B cell (primary cell): ENCODE data around the gene GRID2. TPM values are rescaled to one million over a fixed set of nuclear protein-coding genes. Genes with fewer than 3 reads are reported as not detected.

Experiments used
- ATAC-seq: fragments of 200-7000 bp; cut with Tn5 transposase; one replicate; pipeline ENCODE4 v1.10.0; 2021; ENCODE audit warnings: low read depth, mild to moderate bottlenecking, moderate number of reproducible peaks, moderate library complexity
- CTCF ChIA-PET: fragments of 350-600 bp; sonication (Branson Sonifier 250); formaldehyde crosslinking; loops from one replicate; lab custom pipeline; 2021; ENCODE audit warnings: antibody characterized with exemption, inconsistent platforms; lab: Charles Lee
- POLR2A ChIA-PET: fragments of 350-600 bp; sonication (Branson Sonifier 250); formaldehyde crosslinking; loops from one replicate; lab custom pipeline; 2021; ENCODE audit warnings: antibody characterized with exemption; lab: Charles Lee
- DNase-seq: peaks from one replicate; pipeline ENCODE4 v3.0.0; 2013
- H2AFZ ChIP-seq: 2 replicates; pipeline ENCODE4 v1.6.1; 2012; ENCODE audit warnings: mild to moderate bottlenecking, low read depth, low read length; ENCODE audit not compliant: insufficient read depth, poor library complexity, severe bottlenecking
- H3K27ac ChIP-seq, 2 donors: 1 replicate in 1 of 2; 2 replicates in 1 of 2; pipeline ENCODE4 v1.5.1; 2012 to 2013; ENCODE audit warnings: low read length in 2 of 2, mild to moderate bottlenecking in 2 of 2, moderate library complexity in 1 of 2
- H3K27me3 ChIP-seq, 4 experiments: fragments of 200-600 bp in 1 of 4; sonication (generic) in 1 of 4; replicated peaks in 1 of 4; 1 replicate in 2 of 4; 2 replicates in 2 of 4; pipeline versions ENCODE4 v1.6.1 to v1.7.0; 2013 to 2016; ENCODE audit warnings: low read length in 3 of 4, mild to moderate bottlenecking in 2 of 4, mixed read lengths in 1 of 4, moderate library complexity in 1 of 4; ENCODE audit not compliant: insufficient read depth in 4 of 4, control insufficient read depth in 3 of 4; ENCODE audit errors: control extremely low read depth in 1 of 4
- H3K36me3 ChIP-seq, 2 experiments: replicated peaks in 1 of 2; 1 replicate in 1 of 2; 2 replicates in 1 of 2; pipeline versions ENCODE4 v1.6.1 to v1.7.1; 2013; ENCODE audit warnings: low read length in 1 of 2; ENCODE audit not compliant: insufficient read depth in 2 of 2, control insufficient read depth in 1 of 2; ENCODE audit errors: control extremely low read depth in 1 of 2, extremely low read depth in 1 of 2
- H3K4me1 ChIP-seq, 2 donors: fragments of 200-600 bp in 1 of 2; sonication (generic) in 1 of 2; 1 replicate in 1 of 2; 2 replicates in 1 of 2; pipeline versions ENCODE4 v1.5.1 to v1.6.1; 2013 to 2017; ENCODE audit warnings: low read length in 2 of 2; ENCODE audit not compliant: control insufficient read depth in 2 of 2, insufficient read depth in 2 of 2
- H3K4me2 ChIP-seq: replicated peaks from 2 replicates; pipeline ENCODE3; 2012; ENCODE audit warnings: mild to moderate bottlenecking, low read depth, low read length; ENCODE audit not compliant: poor library complexity, severe bottlenecking
- H3K4me3 ChIP-seq, 5 experiments: fragments of 200-600 bp in 1 of 5; sonication (generic) in 1 of 5; 1 replicate in 3 of 5; 2 replicates in 2 of 5; pipeline versions ENCODE4 v1.5.1 to v1.7.0; 2011 to 2016; ENCODE audit warnings: low read length in 4 of 5, mild to moderate bottlenecking in 4 of 5, low read depth in 2 of 5, control low read depth in 1 of 5, moderate library complexity in 1 of 5; ENCODE audit not compliant: insufficient read depth in 1 of 5; ENCODE audit errors: control extremely low read depth in 1 of 5, extremely low read depth in 1 of 5
- H3K79me2 ChIP-seq: fragments of 200-600 bp; sonication (generic); one replicate; pipeline ENCODE4 v1.6.0; 2016; ENCODE audit warnings: low read length; ENCODE audit not compliant: control insufficient read depth, insufficient read depth
- H3K9ac ChIP-seq: fragments of 200-600 bp; sonication (generic); 2 replicates; pipeline ENCODE4 v1.6.1; 2017; ENCODE audit warnings: mild to moderate bottlenecking, low read length, moderate library complexity
- H3K9me3 ChIP-seq, 3 donors: one replicate each; pipeline versions ENCODE4 v1.6.1 to v1.7.1; 2013; ENCODE audit warnings: low read length in 2 of 3; ENCODE audit not compliant: control insufficient read depth in 2 of 3, insufficient read depth in 1 of 3; ENCODE audit errors: control extremely low read depth in 1 of 3
- H4K20me1 ChIP-seq: 2 replicates; pipeline ENCODE4 v1.6.0; 2012; ENCODE audit warnings: mild to moderate bottlenecking, low read length; ENCODE audit not compliant: insufficient read depth, control insufficient read depth, poor library complexity, severe bottlenecking
- H3K27ac Mint-ChIP-seq: one replicate; pipeline ENCODE4 v1.8.0; 2021; ENCODE audit warnings: mixed read lengths
- H3K27me3 Mint-ChIP-seq: one replicate; pipeline ENCODE4 v1.8.0; 2021; ENCODE audit warnings: mixed read lengths
- H3K4me1 Mint-ChIP-seq: one replicate; pipeline ENCODE4 v1.8.0; 2021; ENCODE audit warnings: mixed read lengths
- H3K4me3 Mint-ChIP-seq: one replicate; pipeline ENCODE4 v1.8.0; 2021; ENCODE audit warnings: mixed read lengths
- H3K9me3 Mint-ChIP-seq: one replicate; pipeline ENCODE4 v1.8.0; 2022; ENCODE audit warnings: mixed read lengths; ENCODE audit not compliant: insufficient read depth
- CTCF ChIP-seq: fragments of 200-600 bp; IDR thresholded peaks from one replicate; pipeline ENCODE4 v1.8.0; 2022; ENCODE audit warnings: antibody characterized with exemption, mild to moderate bottlenecking
- EZH2 ChIP-seq: IDR thresholded peaks from 2 replicates; pipeline ENCODE4 v1.6.1; 2012; ENCODE audit warnings: borderline replicate concordance, low read depth, mild to moderate bottlenecking, moderate library complexity, low read length; ENCODE audit not compliant: insufficient read depth, poor library complexity, severe bottlenecking
- WGBS: methylation state at CpG from one replicate; pipeline ENCODE4 v1.1.5; 2013; ENCODE audit warnings: missing lambda C conversion rate; ENCODE audit not compliant: insufficient coverage; 5-methylcytosine and 5-hydroxymethylcytosine counted together
- intact Hi-C: fragments of 100-400 bp; cut with micrococcal nuclease; formaldehyde crosslinking; loops from one replicate; pipeline ENCODE4 v1.10.0; 2022
- polyA plus RNA-seq: library from polyadenylated mRNA; depleted of rRNA; stranded (reverse); fragments of >200 nt; gene quantifications from 2 replicates; pipeline ENCODE4 v1.2.3, GENCODE V29; 2012
- total RNA-seq, 2 donors: library from RNA; stranded (reverse); fragments of 120-200 nt in 1 of 2; gene quantifications; 1 replicate in 1 of 2; 2 replicates in 1 of 2; pipeline versions ENCODE4 v1.2.3 to v1.2.4, GENCODE V29; 2013 to 2022

Gene GRID2
- total and polyA plus RNA-seq, 2 donors (not counting 1 experiment from before 2014, with no cell fraction given) = not detected

GRCh38 chr4:93436000-93436626 lies 1132.3 kb downstream of the GRID2 start:
- H3K27ac Mint-ChIP-seq = no peak overlapping the region
- 100% methylated on average over 1 of the region's 3 CpGs for WGBS
- Histone ChIP-seq H3K9me3 (no peaks in the 10 kb centered on the region), H2AFZ (no peak overlapping the region), H3K27me3 (no peaks in the 10 kb centered on the region), H3K27ac (no peak overlapping the region), H3K36me3 (no peaks in the 10 kb centered on the region), H3K79me2 (no peaks in the 10 kb centered on the region), H3K4me3 (no peak overlapping the region), H3K9ac (no peak overlapping the region), H3K4me2 (no peak overlapping the region), H3K4me1 (no peaks in the 10 kb centered on the region), H4K20me1 (no peaks in the 10 kb centered on the region)
- no peaks in the 10 kb centered on the region for H3K9me3 Mint-ChIP-seq
- intact Hi-C loops = no loop called here
- H3K4me3 Mint-ChIP-seq = no peak overlapping the region
- no peak for DNase-seq
- ChIA-PET CTCF (no interaction called here), POLR2A (no interaction called here)
- ATAC-seq = no peak
- TF ChIP-seq CTCF (no peak), EZH2 (no peak)
- no peaks in the 10 kb centered on the region for H3K4me1 Mint-ChIP-seq
- no peaks in the 10 kb centered on the region for H3K27me3 Mint-ChIP-seq

- H3K4me3 Mint-ChIP-seq = no peak overlapping the region
- no peaks in the 10 kb centered on the region for H3K4me1 Mint-ChIP-seq
- Histone ChIP-seq H3K79me2 (no peaks in the 10 kb centered on the region), H3K9me3 (no peaks in the 10 kb centered on the region), H2AFZ (no peak overlapping the region), H3K27ac (no peak overlapping the region), H4K20me1 (no peaks in the 10 kb centered on the region), H3K4me3 (no peak overlapping the region), H3K27me3 (no peaks in the 10 kb centered on the region), H3K4me1 (no peaks in the 10 kb centered on the region), H3K4me2 (no peak overlapping the region), H3K36me3 (no peaks in the 10 kb centered on the region), H3K9ac (no peak overlapping the region)
- no peaks in the 10 kb centered on the region for H3K27me3 Mint-ChIP-seq
- TF ChIP-seq EZH2 (no peak), CTCF (no peak)
- no peak overlapping the region for H3K27ac Mint-ChIP-seq
- WGBS = 80% methylated on average over 1 of the region's 3 CpGs
- POLR2A ChIA-PET = no interaction called here
- ATAC-seq (no peak), DNase-seq (no peak)
- CTCF ChIA-PET = no interaction called here
- H3K9me3 Mint-ChIP-seq = no peaks in the 10 kb centered on the region
- intact Hi-C loops = no loop called here
Observed at GRCh38 chr4:93437991-93438390, 1134.2 kb downstream of the GRID2 start.
